Fibroblast of mammary gland (primary cell): ENCODE results near the gene HEXIM2.

ENCODE experiments used
- DNase-seq: peaks from one replicate; pipeline ENCODE4 v3.0.0-alpha.2; 2010; ENCODE audit warnings: low read depth
- H3K4me3 ChIP-seq: 2 replicates; pipeline ENCODE4 v1.5.1; 2011; ENCODE audit warnings: low read depth, mild to moderate bottlenecking, low read length, moderate library complexity; ENCODE audit not compliant: control insufficient read depth
- TF ChIP-seq, protein P1 (sequence below): conservative IDR thresholded peaks from 2 replicates; pipeline ENCODE4 v1.5.1; 2011; ENCODE audit warnings: low read depth, low read length, inconsistent platforms; ENCODE audit not compliant: control insufficient read depth, insufficient read depth

The HEXIM2 gene

DNA sequence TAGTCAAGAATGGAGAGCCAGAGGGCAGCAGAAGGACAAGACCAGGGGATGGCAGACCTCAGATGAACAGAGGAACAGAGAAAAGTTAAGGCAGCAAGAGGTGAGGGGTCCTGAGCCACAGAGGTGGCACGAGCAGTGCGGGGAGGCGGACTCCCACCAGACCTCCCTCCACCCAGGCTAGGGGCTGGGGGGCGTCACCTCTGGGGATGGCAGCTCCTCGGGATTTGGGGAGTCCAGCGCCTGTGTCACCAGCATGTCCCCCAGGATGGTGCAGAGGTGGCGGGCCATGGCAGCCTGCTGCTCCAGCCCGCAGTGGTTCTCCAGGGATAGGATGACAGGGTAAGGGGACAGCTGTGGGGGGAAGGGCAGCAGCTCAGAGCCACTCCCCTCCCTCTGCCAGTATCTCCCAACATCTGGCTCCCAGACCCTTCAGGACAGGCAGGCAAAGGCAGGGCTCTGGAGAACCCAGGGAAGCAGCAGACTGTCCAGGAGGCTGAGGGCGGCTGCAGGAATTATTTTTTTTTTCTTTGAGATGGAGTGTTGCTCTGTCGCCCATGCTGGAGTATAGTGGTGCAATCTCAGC lies 45.1 kb upstream of the HEXIM2 start:
- TF ChIP-seq, protein P1, sequence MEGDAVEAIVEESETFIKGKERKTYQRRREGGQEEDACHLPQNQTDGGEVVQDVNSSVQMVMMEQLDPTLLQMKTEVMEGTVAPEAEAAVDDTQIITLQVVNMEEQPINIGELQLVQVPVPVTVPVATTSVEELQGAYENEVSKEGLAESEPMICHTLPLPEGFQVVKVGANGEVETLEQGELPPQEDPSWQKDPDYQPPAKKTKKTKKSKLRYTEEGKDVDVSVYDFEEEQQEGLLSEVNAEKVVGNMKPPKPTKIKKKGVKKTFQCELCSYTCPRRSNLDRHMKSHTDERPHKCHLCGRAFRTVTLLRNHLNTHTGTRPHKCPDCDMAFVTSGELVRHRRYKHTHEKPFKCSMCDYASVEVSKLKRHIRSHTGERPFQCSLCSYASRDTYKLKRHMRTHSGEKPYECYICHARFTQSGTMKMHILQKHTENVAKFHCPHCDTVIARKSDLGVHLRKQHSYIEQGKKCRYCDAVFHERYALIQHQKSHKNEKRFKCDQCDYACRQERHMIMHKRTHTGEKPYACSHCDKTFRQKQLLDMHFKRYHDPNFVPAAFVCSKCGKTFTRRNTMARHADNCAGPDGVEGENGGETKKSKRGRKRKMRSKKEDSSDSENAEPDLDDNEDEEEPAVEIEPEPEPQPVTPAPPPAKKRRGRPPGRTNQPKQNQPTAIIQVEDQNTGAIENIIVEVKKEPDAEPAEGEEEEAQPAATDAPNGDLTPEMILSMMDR: no peak
- DNase-seq: no peak
- no peak overlapping the region for H3K4me3 ChIP-seq

DNA sequence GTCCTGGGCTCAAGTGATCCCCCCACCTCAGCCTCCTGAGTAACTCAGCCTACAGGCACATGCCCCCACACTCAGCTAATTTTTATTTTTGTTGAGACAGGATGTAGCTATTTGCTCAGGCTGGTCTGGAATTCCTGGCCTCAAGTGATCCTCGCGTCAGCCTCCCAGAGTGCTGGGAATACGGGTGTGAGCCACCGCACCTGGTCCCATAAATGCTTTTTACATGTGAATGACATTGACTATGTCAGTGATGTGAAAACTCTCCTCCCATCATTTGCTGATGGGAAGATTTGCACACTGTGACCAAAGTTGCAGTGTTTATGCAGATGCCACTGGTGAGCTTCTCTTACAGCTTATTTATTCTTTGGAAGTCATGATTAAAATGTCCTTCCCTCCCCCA lies 44.3 kb upstream of the HEXIM2 start:
- H3K4me3 ChIP-seq: no peak overlapping the region
- TF ChIP-seq, protein P1: no peak
- DNase-seq: no peak

DNA sequence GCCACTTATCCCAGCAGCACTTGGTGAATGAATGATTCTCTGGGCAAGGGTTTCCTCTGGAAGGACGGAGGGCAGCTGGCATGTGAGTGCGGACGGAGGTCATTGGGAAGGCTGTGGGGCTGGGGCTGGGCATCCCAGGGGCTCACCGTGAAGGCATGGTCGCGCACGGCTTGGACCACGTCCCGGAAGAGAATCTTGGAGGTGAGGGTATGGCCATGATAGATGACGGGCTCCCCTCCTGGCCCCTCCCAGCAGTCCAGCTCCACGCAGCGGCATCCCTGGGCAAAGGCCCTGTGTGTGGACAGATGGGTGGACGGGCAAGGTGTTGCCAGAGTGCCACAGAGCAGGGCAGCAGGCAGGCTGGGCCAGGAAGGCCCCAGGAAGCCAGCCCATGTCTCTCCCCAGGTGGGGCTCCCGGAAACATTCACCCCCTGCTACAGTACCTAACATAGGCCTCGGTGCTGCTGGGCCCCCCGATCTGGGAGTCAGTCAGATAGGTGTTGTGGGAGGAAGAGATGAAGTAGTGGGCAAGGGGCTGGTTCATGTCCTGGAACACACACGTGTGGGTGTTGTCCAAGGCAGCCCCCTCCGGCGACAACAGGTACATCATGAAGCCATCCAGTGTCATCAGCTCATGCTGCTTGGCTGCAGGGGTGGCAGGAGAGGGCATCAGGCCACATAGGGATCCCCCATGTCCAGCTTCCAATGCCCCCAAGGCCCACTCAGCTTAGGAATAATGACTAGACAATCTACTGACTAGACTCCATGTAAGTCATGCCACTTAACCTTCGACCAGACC lies 43.6 kb upstream of the HEXIM2 start:
- TF ChIP-seq, protein P1: no peak
- DNase-seq: no peak

DNA sequence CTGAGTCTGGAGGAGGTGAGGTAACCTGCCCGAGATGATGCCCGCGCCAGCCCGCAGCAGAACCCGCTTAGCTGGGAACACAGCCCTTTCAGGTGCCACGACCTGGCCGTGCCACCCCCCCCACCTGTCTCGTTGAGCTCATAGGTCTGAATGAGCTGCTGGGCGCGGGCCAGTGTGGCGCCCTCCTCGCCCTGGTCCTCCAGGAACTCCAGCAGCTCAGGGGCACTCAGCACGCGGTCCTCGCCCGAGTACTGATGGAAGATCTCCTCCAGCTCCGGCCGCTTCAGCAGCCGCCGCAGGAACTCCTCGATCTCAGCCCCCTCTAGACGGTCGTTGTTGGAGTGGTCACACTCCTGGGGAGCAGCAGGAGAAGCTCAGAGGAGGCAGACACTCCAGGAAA lies 43.0 kb upstream of the HEXIM2 start:
- H3K4me3 ChIP-seq: no peak overlapping the region
- TF ChIP-seq, protein P1: no peak
- no peak for DNase-seq

More for the DNA sequence above, 43.6 kb upstream of the HEXIM2 start:
- no peak overlapping the region for H3K4me3 ChIP-seq

DNA sequence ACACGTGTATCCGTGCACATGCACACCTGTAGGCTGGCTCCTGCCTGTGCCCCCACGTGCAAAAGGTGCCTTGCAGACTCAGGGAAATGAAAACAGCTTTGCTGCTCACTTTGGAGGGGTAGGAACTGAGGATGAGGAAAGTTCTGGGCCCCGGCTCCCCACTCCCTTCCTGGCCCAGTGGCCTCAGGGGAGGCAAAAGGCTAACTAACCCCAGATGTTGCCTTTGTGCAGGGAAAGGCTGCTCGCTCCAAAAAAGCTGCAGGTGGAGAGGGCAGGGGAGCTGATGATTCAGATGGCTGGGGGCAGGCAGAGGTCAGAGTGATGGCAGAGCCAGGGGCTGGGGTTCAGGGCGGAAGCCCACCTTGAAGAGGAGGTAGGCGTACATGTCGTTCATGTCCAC lies 41.7 kb upstream of the HEXIM2 start:
- TF ChIP-seq, protein P1: no peak
- DNase-seq: no peak
- no peak overlapping the region for H3K4me3 ChIP-seq

DNA sequence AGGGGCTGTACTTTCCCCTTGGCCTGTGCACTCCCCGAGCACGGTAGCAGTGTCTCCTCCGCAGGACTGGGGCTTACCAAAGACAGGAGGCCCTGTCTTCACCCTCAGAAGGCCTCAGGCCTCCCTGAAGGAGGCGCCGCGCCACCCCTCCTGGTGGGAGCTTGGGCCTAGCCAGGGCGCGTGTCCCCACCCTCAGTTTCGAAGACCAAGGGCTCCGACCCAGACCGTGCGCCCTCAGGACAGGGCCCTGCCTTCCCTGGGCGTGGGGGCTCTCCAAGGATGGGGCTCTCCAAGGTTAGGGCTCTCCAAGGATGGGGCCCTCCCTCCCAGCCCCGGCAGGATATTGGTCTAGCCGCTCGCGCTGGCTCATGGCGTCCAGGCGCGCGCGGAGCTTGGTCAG lies 41.1 kb upstream of the HEXIM2 start:
- no peak for DNase-seq
- TF ChIP-seq, protein P1: no peak
- H3K4me3 ChIP-seq: no peak overlapping the region
